A673 (cell line): Measurements from ENCODE around the gene MRPS18A.

ENCODE experiments used
- CTCF ChIP-seq: fragments of 300-800, 200-600 bp; sonication (generic); conservative IDR thresholded peaks from 2 replicates; pipeline ENCODE4 v1.5.1; 2017; ENCODE audit warnings: low read depth, mild to moderate bottlenecking, antibody characterized with exemption, low read length, moderate library complexity, mixed read lengths
- EZH2 ChIP-seq: fragments of 200-600 bp; sonication (generic); IDR thresholded peaks from 2 replicates; pipeline ENCODE4 v1.6.1; 2017; ENCODE audit warnings: borderline replicate concordance, low read depth, mild to moderate bottlenecking, mixed read lengths, antibody characterized with exemption, low read length; ENCODE audit not compliant: poor library complexity, severe bottlenecking

- TF ChIP-seq CTCF (no peak), EZH2 (no peak)
These were observed 26.9 kb upstream of the MRPS18A start for GRCh38 chr6:43714311-43715055.
